BJ (cell line): ENCODE measurements around the gene LYSMD1. TPM values are rescaled to one million over a fixed set of nuclear protein-coding genes. Genes with fewer than 3 reads are reported as not detected.
"Not testable (repeated sequence)": the region's sequence is repeated elsewhere in the genome, so short reads cannot be mapped to it uniquely, and the experiment has no call there.

Source experiments
- CTCF ChIA-PET: fragments of 350-600 bp; formaldehyde crosslinking; extraction: SDS; loops from one replicate; lab custom pipeline; 2021; ENCODE audit warnings: antibody characterized with exemption, inconsistent platforms; lab: Yijun Ruan, JAX
- POLR2A ChIA-PET: fragments of 300-600 bp; sonication (Branson Sonifier 250); formaldehyde crosslinking; extraction: SDS; loops from one replicate; lab custom pipeline; 2021; ENCODE audit warnings: antibody characterized with exemption; lab: Charles Lee
- DNase-seq: peaks from one replicate; pipeline ENCODE4 v3.0.0-alpha.2; 2011; ENCODE audit warnings: low read depth
- H3K27me3 ChIP-seq: 2 replicates; pipeline ENCODE4 v1.6.0; 2011; ENCODE audit warnings: low read length; ENCODE audit not compliant: control insufficient read depth, insufficient read depth
- H3K36me3 ChIP-seq: 2 replicates; pipeline ENCODE4 v1.5.1; 2011; ENCODE audit warnings: low read length; ENCODE audit not compliant: control insufficient read depth, insufficient read depth
- H3K4me3 ChIP-seq: 2 replicates; pipeline ENCODE4 v1.5.1; 2011; ENCODE audit warnings: low read depth, mild to moderate bottlenecking, control low read depth, low read length
- polyA plus RNA-seq: library from polyadenylated mRNA; depleted of rRNA; stranded (reverse); fragments of >200 nt; gene quantifications from 2 replicates; pipeline ENCODE4 v1.2.3, GENCODE V29; 2011
- TF ChIP-seq, protein P1 (sequence below): IDR thresholded peaks from 2 replicates; pipeline ENCODE4 v1.5.1; 2011; ENCODE audit warnings: low read depth, mild to moderate bottlenecking, control low read depth, inconsistent platforms, low read length, moderate library complexity; ENCODE audit not compliant: insufficient read depth

Gene LYSMD1
- polyA plus RNA-seq, 1 experiment = 8.5 TPM

DNA sequence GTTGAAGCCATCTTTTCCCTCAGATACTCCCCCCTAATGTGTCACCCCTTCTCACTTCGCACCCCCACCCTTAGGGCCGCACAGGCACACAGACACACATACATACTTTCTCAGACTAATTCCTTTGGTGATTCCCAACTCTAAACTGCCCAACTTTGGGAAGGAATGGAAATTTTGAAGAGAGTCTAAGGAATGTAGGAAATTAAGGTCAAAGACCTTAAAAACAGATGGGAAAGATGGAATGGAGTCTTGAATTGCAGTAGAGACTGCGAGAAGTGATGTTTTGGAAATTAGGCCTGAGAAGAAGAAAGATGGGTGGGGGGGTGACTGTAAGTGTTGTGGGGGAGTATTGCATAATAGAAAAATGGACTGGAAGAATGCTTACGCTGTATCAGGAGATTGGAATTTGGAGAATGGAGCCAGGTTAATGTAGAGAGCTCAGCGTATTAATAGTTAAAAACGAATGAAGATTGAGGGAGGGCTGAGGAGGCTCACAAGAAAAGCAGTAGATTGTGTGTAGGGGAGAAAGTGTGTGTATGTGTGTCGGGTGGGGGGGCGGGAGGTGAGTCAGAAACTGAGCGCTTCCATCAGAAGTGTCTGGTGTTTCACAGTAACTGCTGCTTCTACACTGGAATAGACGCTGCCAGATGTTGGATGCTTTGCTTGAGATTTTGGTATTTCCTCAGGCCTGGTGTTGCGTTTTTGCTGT lies 34.3 kb upstream of the LYSMD1 start:
- TF ChIP-seq, protein P1, sequence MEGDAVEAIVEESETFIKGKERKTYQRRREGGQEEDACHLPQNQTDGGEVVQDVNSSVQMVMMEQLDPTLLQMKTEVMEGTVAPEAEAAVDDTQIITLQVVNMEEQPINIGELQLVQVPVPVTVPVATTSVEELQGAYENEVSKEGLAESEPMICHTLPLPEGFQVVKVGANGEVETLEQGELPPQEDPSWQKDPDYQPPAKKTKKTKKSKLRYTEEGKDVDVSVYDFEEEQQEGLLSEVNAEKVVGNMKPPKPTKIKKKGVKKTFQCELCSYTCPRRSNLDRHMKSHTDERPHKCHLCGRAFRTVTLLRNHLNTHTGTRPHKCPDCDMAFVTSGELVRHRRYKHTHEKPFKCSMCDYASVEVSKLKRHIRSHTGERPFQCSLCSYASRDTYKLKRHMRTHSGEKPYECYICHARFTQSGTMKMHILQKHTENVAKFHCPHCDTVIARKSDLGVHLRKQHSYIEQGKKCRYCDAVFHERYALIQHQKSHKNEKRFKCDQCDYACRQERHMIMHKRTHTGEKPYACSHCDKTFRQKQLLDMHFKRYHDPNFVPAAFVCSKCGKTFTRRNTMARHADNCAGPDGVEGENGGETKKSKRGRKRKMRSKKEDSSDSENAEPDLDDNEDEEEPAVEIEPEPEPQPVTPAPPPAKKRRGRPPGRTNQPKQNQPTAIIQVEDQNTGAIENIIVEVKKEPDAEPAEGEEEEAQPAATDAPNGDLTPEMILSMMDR = no peak
- H3K27me3 ChIP-seq = no peaks in the 10 kb centered on the region
- ChIA-PET CTCF (interaction anchor here (1.0 to 1.1 kb wide), 3 partner anchors 12 to 145 kb away, joined by 3 read pairs; no protein-coding TSS in a partner anchor), POLR2A (interaction anchor here (1.0 kb wide), 1 partner anchor 10 kb away, joined by 3 read pairs; the partner anchor contains the start of gene VPS72)
- H3K4me3 ChIP-seq = peak overlapping the region; percentile 97
- peaks cover 7% of the 10 kb centered on the region for H3K36me3 ChIP-seq
- peak; percentile 82 for DNase-seq

DNA sequence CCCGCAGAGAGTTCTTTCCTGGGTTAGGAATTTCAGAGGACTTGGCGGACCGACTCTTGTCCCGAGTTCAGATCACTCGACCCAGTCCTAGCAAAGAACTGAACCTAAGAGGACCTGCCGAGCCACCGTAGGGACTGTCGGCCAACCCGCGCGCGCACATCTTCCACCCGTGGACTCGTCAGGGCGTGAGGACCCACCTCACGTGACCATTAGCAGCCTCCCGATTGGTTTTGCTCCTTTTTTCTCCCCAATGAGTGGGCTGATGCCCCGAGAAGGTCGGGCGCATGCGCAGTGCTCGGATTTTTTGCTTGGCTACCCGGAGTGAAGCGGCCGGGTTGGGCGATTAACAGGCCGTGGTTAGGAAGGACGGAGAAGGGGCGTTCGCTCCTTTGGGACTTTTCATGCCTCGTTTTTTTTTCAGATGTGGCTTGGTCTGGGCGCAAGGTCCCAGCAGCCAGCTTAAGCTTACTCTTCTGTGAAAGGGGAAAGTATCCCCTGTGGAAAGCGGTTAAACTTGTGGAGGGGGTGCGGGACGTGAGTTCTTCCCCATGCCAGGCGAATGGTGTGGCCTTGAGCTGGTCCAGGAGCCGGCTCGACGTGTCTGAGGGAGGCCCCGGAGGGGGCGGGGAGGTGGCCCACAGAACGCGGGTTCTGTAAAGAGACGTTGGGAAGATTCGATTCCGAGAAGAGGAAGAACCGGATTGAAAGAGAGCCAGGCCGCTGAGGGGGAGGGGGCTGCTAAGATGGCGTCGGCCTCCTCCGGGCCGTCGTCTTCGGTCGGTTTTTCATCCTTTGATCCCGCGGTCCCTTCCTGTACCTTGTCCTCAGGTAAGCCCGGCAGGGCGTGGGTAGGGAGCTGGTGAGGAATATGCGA lies 32.8 kb upstream of the LYSMD1 start, which contains the start of gene PIP5K1A:
Gene PIP5K1A, plus strand, starts transcription at position 299 of the 874 bp plus-strand sequence. Its CDS starts 445 bp downstream, at position 744.
- TF ChIP-seq, protein P1 = no peak

DNA sequence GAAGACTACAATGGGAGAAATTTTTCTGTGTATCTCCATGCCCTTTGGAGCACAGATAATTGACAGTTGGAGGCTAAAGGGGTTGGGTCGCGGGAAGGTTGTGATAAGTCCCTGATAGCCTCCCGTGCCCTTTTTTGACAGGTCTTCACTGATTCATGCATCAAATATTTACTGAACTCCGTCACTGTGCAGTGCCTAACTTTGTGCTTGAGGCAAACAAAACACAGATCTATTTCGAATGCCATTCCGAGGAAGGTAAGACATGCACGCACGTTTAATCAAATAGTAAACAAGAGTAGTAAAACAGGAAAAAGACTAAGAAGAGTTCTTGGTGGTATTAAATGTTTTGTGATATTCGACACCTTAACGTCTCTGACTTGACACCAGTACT lies 32.2 kb upstream of the LYSMD1 start:
- DNase-seq = no peak
- Histone ChIP-seq H3K27me3 (no peaks in the 10 kb centered on the region), H3K4me3 (peak overlapping the region; percentile 97), H3K36me3 (peaks cover 4% of the 10 kb centered on the region)
- TF ChIP-seq, protein P1 = no peak
- POLR2A ChIA-PET = no interaction called here
- CTCF ChIA-PET = interaction anchor here (4.0 kb wide), 1 partner anchor 54 kb away, joined by 43 read pairs; the partner anchor contains the start of gene PSMD4

More for the DNA sequence above, 32.8 kb upstream of the LYSMD1 start, which contains the start of gene PIP5K1A:
- peak; percentile 86 for DNase-seq
- Histone ChIP-seq H3K4me3 (peak within 1 kb of the TSS; percentile 97), H3K27me3 (no peaks in the 10 kb centered on the region), H3K36me3 (peaks cover 7% of the 10 kb centered on the region)
- CTCF ChIA-PET = interaction anchor here (1.0 kb wide), 3 partner anchors 99 to 146 kb away, joined by 3 to 4 read pairs (median 4); no protein-coding TSS in a partner anchor
- POLR2A ChIA-PET = interaction anchor here (0.7 kb wide), 1 partner anchor 56 kb away, joined by 3 read pairs; the partner anchor contains the start of gene PSMD4

DNA sequence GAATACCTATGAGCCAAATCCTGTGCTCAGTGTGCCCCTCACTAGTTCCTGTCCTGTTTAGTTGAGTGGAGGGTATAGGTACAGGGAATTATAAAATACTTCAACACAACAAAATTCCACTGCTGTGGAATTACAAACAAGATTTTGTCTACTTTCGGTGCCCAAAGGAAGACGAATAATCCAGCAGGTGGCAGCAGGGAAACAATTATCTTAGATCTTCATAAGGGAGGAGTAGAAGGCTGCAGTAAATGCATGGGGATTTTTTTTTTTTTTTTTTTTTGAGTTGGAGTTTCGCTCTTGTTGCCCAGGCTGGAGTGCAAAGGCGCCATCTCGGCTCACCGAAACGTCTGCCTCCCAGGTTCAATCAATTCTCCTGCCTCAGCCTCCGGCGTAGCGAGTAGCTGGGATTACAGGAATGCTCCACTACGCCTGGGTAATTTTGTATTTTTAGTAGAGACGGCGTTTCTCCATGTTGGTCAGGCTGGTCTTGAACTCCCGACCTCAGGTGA lies 30.6 kb upstream of the LYSMD1 start:
- Histone ChIP-seq H3K27me3 (no peaks in the 10 kb centered on the region), H3K36me3 (no peaks in the 10 kb centered on the region), H3K4me3 (peak overlapping the region; percentile 9)
- ChIA-PET CTCF (interaction anchor here (1.7 to 4.0 kb wide), 2 partner anchors 56 to 145 kb away, joined by 5 to 43 read pairs; partner anchors contain the start of gene PSMD4), POLR2A (no interaction called here)
- TF ChIP-seq, protein P1 = peak; percentile 56
- peak; percentile 62 for DNase-seq

DNA sequence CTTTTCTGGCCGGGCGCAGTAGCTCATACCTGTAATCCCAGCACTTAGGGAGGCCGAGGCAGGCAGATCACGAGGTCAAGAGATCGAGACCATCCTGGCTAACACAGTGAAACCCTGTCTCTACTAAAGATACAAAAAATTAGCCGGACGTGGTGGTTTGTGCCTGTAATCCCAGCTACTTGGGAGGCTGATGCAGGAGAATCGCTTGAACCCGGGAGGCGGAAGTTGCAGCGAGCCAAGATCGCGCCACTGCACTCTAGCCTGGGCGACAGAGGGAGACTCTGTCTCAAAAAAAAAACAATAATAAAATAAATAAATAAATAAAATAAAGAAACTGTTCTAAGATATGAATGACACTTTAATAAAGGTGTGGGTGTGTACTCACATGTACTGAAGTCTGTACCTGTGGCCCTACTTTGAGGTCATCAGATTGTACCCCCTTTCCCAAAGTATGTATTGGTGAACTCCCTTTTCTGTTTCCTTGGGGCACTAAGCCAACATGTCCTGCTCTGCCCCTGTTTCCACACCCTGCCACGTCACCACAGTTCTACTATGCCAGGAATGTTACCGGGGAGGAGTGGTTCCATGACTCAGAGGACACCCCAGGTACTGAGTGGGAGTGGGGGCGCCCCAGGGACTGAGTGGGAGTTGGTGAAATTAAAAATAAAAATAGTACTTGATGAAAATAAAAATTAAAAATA lies 29.3 kb upstream of the LYSMD1 start:
- H3K4me3 ChIP-seq = peak overlapping the region; percentile 9; the same call in 1 of the 2 replicates
- not testable (repeated sequence) for H3K27me3 ChIP-seq, H3K36me3 ChIP-seq
- POLR2A ChIA-PET = interaction anchor here (0.5 to 0.6 kb wide), 3 partner anchors 28 to 139 kb away, joined by 3 to 17 read pairs (median 7); no protein-coding TSS in a partner anchor
- peak; percentile 54 for DNase-seq
- CTCF ChIA-PET = interaction anchor here (0.6 to 4.0 kb wide), 10 partner anchors 13 to 156 kb away, joined by 3 to 43 read pairs (median 4); partner anchors contain the start of genes GABPB2 and PSMD4
